WTC11 (cell line): ENCODE results near the gene DAB1. TPM values are rescaled to one million over a fixed set of nuclear protein-coding genes. Genes with fewer than 3 reads are reported as not detected.

Experiments used
- ATAC-seq: fragments of 200-7000 bp; cut with Tn5 transposase; 2 replicates; pipeline ENCODE4 v1.10.0; 2021; ENCODE audit warnings: mild to moderate bottlenecking, moderate library complexity
- CTCF ChIA-PET: fragments of 300-600 bp; sonication (Branson Sonifier 250); formaldehyde crosslinking; loops from one replicate; lab custom pipeline; 2021; ENCODE audit warnings: antibody characterized with exemption; lab: Charles Lee
- POLR2A ChIA-PET: fragments of 350-600 bp; sonication (Branson Sonifier 250); formaldehyde crosslinking; loops from one replicate; lab custom pipeline; 2021; ENCODE audit warnings: antibody characterized with exemption; lab: Charles Lee
- DNase-seq: peaks from one replicate; pipeline ENCODE4 v3.0.0; 2021; ENCODE audit warnings: low spot score
- H3K27ac Mint-ChIP-seq: 2 replicates; pipeline ENCODE4 v1.8.0; 2021; ENCODE audit warnings: mixed read lengths
- H3K27me3 Mint-ChIP-seq: 2 replicates; pipeline ENCODE4 v1.8.0; 2021; ENCODE audit warnings: low read depth, mild to moderate bottlenecking, moderate library complexity, mixed read lengths
- H3K36me3 Mint-ChIP-seq: 2 replicates; pipeline ENCODE4 v1.8.0; 2021; ENCODE audit warnings: mixed read lengths
- H3K4me1 Mint-ChIP-seq: 2 replicates; pipeline ENCODE4 v1.8.0; 2022; ENCODE audit warnings: mixed read lengths
- H3K4me3 Mint-ChIP-seq: 2 replicates; pipeline ENCODE4 v1.8.0; 2021; ENCODE audit warnings: mild to moderate bottlenecking, moderate library complexity, mixed read lengths
- H3K9me3 Mint-ChIP-seq: 2 replicates; pipeline ENCODE4 v1.8.0; 2021; ENCODE audit warnings: mixed read lengths
- ATF1 ChIP-seq: sonication (generic); formaldehyde crosslinking; IDR thresholded peaks from 2 replicates; pipeline ENCODE4 v1.8.1; 2023; ENCODE audit warnings: mild to moderate bottlenecking, moderate library complexity, missing genetic modification reagents
- CREB1 ChIP-seq: sonication (generic); formaldehyde crosslinking; IDR thresholded peaks from 2 replicates; pipeline ENCODE4 v1.8.0; 2023; ENCODE audit warnings: mild to moderate bottlenecking, missing genetic modification reagents
- ELF4 ChIP-seq: sonication (generic); formaldehyde crosslinking; IDR thresholded peaks from 2 replicates; pipeline ENCODE4 v1.8.1; 2022; ENCODE audit warnings: low read depth, mild to moderate bottlenecking, moderate library complexity, missing genetic modification reagents
- ETV6 ChIP-seq: sonication (generic); formaldehyde crosslinking; IDR thresholded peaks from 2 replicates; pipeline ENCODE4 v1.8.1; 2022; ENCODE audit warnings: mild to moderate bottlenecking, missing genetic modification reagents
- IRF2 ChIP-seq: sonication (generic); formaldehyde crosslinking; IDR thresholded peaks from 2 replicates; pipeline ENCODE4 v1.8.0; 2022; ENCODE audit warnings: low read depth, missing genetic modification reagents, borderline replicate concordance
- MXD4 ChIP-seq: fragments of 250-450 bp; sonication (Bioruptor Pico); IDR thresholded peaks from 2 replicates; pipeline ENCODE4 v1.8.0; 2021; ENCODE audit warnings: mild to moderate bottlenecking, moderate library complexity, borderline replicate concordance
- NFYB ChIP-seq: sonication (generic); formaldehyde crosslinking; conservative IDR thresholded peaks from 2 replicates; pipeline ENCODE4 v1.8.0; 2022; ENCODE audit warnings: low read depth, missing genetic modification reagents
- NR3C1 ChIP-seq: sonication (generic); formaldehyde crosslinking; conservative IDR thresholded peaks from 2 replicates; pipeline ENCODE4 v1.8.1; 2023; ENCODE audit warnings: low read depth, mild to moderate bottlenecking, missing genetic modification reagents
- RELA ChIP-seq: sonication (generic); formaldehyde crosslinking; IDR thresholded peaks from 2 replicates; pipeline ENCODE4 v1.8.1; 2022; ENCODE audit warnings: missing genetic modification reagents, mild to moderate bottlenecking, borderline replicate concordance
- SMAD3 ChIP-seq: sonication (generic); formaldehyde crosslinking; IDR thresholded peaks from 2 replicates; pipeline ENCODE4 v1.8.0; 2022; ENCODE audit warnings: missing genetic modification reagents, mild to moderate bottlenecking, borderline replicate concordance
- TEAD4 ChIP-seq: sonication (generic); formaldehyde crosslinking; IDR thresholded peaks from 2 replicates; pipeline ENCODE4 v1.8.0; 2022; ENCODE audit warnings: mild to moderate bottlenecking, missing genetic modification reagents
- ZBTB21 ChIP-seq: sonication (generic); formaldehyde crosslinking; IDR thresholded peaks from 2 replicates; pipeline ENCODE4 v1.8.1; 2023; ENCODE audit warnings: mild to moderate bottlenecking, missing genetic modification reagents, borderline replicate concordance
- ZNF219 ChIP-seq: sonication (generic); formaldehyde crosslinking; IDR thresholded peaks from 2 replicates; pipeline ENCODE4 v1.8.0; 2023; ENCODE audit warnings: missing genetic modification reagents, mild to moderate bottlenecking, borderline replicate concordance
- ZNF396 ChIP-seq: fragments of 250-450 bp; sonication (Bioruptor Pico); IDR thresholded peaks from 2 replicates; pipeline ENCODE4 v1.8.0; 2021; ENCODE audit warnings: mild to moderate bottlenecking, moderate library complexity, borderline replicate concordance
- ZNF416 ChIP-seq: fragments of 250-450 bp; sonication (Bioruptor Pico); IDR thresholded peaks from 2 replicates; pipeline ENCODE4 v1.9.0; 2021; ENCODE audit warnings: mild to moderate bottlenecking, inconsistent platforms
- total RNA-seq: library from RNA; stranded (reverse); gene quantifications from 3 replicates; pipeline ENCODE4 v1.2.3, GENCODE V29; 2021
- TF ChIP-seq, protein P1 (sequence below): fragments of 250-450 bp; sonication (Bioruptor Pico); IDR thresholded peaks from 2 replicates; pipeline ENCODE4 v1.8.0; 2021; ENCODE audit warnings: mild to moderate bottlenecking
- TF ChIP-seq, protein P2 (sequence below): fragments of 250-450 bp; sonication (Bioruptor Pico); IDR thresholded peaks from 2 replicates; pipeline ENCODE4 v1.9.0; 2021; ENCODE audit warnings: mild to moderate bottlenecking
- TF ChIP-seq, protein P3 (sequence below): sonication (generic); formaldehyde crosslinking; IDR thresholded peaks from 2 replicates; pipeline ENCODE4 v1.8.0; 2022; ENCODE audit warnings: mild to moderate bottlenecking, missing genetic modification reagents
- TF ChIP-seq, protein P4 (sequence below): fragments of 250-450 bp; sonication (Bioruptor Pico); IDR thresholded peaks from 2 replicates; pipeline ENCODE4 v1.9.0; 2021; ENCODE audit warnings: mild to moderate bottlenecking
- TF ChIP-seq, protein P5 (sequence below): sonication (generic); formaldehyde crosslinking; IDR thresholded peaks from 2 replicates; pipeline ENCODE4 v1.8.1; 2022; ENCODE audit warnings: mild to moderate bottlenecking, missing genetic modification reagents, moderate library complexity, borderline replicate concordance
- TF ChIP-seq, protein P6 (sequence below): sonication (generic); formaldehyde crosslinking; conservative IDR thresholded peaks from 2 replicates; pipeline ENCODE4 v1.8.1; 2022; ENCODE audit warnings: mild to moderate bottlenecking, missing genetic modification reagents
- TF ChIP-seq, protein P7 (sequence below): sonication (generic); formaldehyde crosslinking; IDR thresholded peaks from 2 replicates; pipeline ENCODE4 v1.8.1; 2023; ENCODE audit warnings: mild to moderate bottlenecking, missing genetic modification reagents
- TF ChIP-seq, protein P8 (sequence below): sonication (generic); formaldehyde crosslinking; IDR thresholded peaks from 2 replicates; pipeline ENCODE4 v1.8.1; 2023; ENCODE audit warnings: mild to moderate bottlenecking, missing genetic modification reagents, borderline replicate concordance

Gene DAB1
- total RNA-seq, 1 experiment from 2014 or later, result 10.7 TPM

DNA sequence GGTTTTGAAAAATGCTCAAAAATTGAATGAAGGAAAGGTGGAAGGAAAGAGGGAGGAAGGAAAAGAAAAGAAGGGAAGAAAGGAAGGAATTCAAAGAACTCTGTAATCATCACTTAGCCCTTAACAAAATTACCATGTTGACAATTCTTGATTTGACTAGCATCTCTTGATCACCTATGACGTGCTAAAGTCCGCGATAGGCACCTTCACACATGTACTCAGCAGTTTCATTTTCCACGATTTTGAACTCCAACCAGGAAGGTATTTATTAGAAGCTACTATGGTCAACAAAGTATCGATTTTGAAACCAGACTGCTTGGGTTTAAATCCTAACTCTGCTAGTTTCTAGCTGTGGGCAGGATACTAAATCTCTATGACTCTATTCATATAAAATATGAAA, 146.9 kb downstream of the DAB1 start:
- H3K9me3 Mint-ChIP-seq, result no peaks in the 10 kb centered on the region
- H3K36me3 Mint-ChIP-seq, result no peaks in the 10 kb centered on the region
- H3K27me3 Mint-ChIP-seq, result no peaks in the 10 kb centered on the region
- POLR2A ChIA-PET, result no interaction called here
- H3K27ac Mint-ChIP-seq, result no peak overlapping the region
- no peak for ATAC-seq
- CTCF ChIA-PET, result no interaction called here
- no peaks in the 10 kb centered on the region for H3K4me1 Mint-ChIP-seq
- no peak for DNase-seq
- TF ChIP-seq CREB1 (CRISPR knock-in tag) (no peak), ZNF416 (CRISPR knock-in tag) (no peak), NFYB (CRISPR knock-in tag) (no peak), SMAD3 (CRISPR knock-in tag) (no peak), RELA (CRISPR knock-in tag) (no peak), ATF1 (no peak), TEAD4 (CRISPR knock-in tag) (no peak), MXD4 (CRISPR knock-in tag) (no peak)
- TF ChIP-seq, protein P1, sequence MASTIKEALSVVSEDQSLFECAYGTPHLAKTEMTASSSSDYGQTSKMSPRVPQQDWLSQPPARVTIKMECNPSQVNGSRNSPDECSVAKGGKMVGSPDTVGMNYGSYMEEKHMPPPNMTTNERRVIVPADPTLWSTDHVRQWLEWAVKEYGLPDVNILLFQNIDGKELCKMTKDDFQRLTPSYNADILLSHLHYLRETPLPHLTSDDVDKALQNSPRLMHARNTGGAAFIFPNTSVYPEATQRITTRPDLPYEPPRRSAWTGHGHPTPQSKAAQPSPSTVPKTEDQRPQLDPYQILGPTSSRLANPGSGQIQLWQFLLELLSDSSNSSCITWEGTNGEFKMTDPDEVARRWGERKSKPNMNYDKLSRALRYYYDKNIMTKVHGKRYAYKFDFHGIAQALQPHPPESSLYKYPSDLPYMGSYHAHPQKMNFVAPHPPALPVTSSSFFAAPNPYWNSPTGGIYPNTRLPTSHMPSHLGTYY (CRISPR knock-in tag), result no peak
- TF ChIP-seq, protein P2, sequence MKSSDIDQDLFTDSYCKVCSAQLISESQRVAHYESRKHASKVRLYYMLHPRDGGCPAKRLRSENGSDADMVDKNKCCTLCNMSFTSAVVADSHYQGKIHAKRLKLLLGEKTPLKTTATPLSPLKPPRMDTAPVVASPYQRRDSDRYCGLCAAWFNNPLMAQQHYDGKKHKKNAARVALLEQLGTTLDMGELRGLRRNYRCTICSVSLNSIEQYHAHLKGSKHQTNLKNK (CRISPR knock-in tag), result no peak
- TF ChIP-seq, protein P3, sequence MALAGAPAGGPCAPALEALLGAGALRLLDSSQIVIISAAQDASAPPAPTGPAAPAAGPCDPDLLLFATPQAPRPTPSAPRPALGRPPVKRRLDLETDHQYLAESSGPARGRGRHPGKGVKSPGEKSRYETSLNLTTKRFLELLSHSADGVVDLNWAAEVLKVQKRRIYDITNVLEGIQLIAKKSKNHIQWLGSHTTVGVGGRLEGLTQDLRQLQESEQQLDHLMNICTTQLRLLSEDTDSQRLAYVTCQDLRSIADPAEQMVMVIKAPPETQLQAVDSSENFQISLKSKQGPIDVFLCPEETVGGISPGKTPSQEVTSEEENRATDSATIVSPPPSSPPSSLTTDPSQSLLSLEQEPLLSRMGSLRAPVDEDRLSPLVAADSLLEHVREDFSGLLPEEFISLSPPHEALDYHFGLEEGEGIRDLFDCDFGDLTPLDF (CRISPR knock-in tag), result no peak
- TF ChIP-seq, protein P4, sequence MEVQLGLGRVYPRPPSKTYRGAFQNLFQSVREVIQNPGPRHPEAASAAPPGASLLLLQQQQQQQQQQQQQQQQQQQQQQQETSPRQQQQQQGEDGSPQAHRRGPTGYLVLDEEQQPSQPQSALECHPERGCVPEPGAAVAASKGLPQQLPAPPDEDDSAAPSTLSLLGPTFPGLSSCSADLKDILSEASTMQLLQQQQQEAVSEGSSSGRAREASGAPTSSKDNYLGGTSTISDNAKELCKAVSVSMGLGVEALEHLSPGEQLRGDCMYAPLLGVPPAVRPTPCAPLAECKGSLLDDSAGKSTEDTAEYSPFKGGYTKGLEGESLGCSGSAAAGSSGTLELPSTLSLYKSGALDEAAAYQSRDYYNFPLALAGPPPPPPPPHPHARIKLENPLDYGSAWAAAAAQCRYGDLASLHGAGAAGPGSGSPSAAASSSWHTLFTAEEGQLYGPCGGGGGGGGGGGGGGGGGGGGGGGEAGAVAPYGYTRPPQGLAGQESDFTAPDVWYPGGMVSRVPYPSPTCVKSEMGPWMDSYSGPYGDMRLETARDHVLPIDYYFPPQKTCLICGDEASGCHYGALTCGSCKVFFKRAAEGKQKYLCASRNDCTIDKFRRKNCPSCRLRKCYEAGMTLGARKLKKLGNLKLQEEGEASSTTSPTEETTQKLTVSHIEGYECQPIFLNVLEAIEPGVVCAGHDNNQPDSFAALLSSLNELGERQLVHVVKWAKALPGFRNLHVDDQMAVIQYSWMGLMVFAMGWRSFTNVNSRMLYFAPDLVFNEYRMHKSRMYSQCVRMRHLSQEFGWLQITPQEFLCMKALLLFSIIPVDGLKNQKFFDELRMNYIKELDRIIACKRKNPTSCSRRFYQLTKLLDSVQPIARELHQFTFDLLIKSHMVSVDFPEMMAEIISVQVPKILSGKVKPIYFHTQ, result no peak
- TF ChIP-seq, all 79 proteins: peak for 0
- no peak overlapping the region for H3K4me3 Mint-ChIP-seq

DNA sequence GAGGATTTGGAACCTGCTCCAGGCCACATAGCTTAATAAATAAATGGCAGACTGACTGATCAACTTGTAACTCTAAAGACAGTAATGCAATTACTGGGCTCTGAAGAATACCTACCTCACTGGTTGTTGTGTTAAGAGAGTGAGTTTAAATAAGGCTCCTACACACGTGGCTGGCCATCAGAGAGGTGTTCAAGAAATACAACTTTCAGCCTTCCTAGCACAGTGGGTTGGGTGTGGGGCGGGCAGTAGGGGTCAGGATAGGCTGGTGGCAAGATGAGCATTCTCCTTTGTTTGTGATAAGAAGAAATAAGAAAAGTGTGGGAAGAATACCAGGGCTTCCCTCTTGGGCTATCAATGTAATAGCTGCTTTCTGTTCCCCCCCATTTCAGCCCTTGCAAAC, 151.3 kb downstream of the DAB1 start:
- CTCF ChIA-PET, result no interaction called here
- POLR2A ChIA-PET, result no interaction called here
- no peaks in the 10 kb centered on the region for H3K36me3 Mint-ChIP-seq
- DNase-seq, result no peak
- ATAC-seq, result no peak
- H3K27ac Mint-ChIP-seq, result no peak overlapping the region
- H3K9me3 Mint-ChIP-seq, result no peaks in the 10 kb centered on the region
- H3K4me3 Mint-ChIP-seq, result no peak overlapping the region
- peaks cover 12% of the 10 kb centered on the region for H3K4me1 Mint-ChIP-seq
- no peaks in the 10 kb centered on the region for H3K27me3 Mint-ChIP-seq
- TF ChIP-seq ZNF396, result no peak
- TF ChIP-seq, protein P5, sequence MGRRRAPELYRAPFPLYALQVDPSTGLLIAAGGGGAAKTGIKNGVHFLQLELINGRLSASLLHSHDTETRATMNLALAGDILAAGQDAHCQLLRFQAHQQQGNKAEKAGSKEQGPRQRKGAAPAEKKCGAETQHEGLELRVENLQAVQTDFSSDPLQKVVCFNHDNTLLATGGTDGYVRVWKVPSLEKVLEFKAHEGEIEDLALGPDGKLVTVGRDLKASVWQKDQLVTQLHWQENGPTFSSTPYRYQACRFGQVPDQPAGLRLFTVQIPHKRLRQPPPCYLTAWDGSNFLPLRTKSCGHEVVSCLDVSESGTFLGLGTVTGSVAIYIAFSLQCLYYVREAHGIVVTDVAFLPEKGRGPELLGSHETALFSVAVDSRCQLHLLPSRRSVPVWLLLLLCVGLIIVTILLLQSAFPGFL (CRISPR knock-in tag), result no peak
- TF ChIP-seq TEAD4 (CRISPR knock-in tag), result no peak
- TF ChIP-seq ZNF416 (CRISPR knock-in tag), result no peak
- TF ChIP-seq ZNF219, result no peak
- TF ChIP-seq RELA (CRISPR knock-in tag), result no peak
- TF ChIP-seq NR3C1 (CRISPR knock-in tag), result no peak
- TF ChIP-seq, protein P6, sequence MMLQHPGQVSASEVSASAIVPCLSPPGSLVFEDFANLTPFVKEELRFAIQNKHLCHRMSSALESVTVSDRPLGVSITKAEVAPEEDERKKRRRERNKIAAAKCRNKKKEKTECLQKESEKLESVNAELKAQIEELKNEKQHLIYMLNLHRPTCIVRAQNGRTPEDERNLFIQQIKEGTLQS (CRISPR knock-in tag), result no peak
- no peak for TF ChIP-seq ZBTB21
- TF ChIP-seq, protein P7, sequence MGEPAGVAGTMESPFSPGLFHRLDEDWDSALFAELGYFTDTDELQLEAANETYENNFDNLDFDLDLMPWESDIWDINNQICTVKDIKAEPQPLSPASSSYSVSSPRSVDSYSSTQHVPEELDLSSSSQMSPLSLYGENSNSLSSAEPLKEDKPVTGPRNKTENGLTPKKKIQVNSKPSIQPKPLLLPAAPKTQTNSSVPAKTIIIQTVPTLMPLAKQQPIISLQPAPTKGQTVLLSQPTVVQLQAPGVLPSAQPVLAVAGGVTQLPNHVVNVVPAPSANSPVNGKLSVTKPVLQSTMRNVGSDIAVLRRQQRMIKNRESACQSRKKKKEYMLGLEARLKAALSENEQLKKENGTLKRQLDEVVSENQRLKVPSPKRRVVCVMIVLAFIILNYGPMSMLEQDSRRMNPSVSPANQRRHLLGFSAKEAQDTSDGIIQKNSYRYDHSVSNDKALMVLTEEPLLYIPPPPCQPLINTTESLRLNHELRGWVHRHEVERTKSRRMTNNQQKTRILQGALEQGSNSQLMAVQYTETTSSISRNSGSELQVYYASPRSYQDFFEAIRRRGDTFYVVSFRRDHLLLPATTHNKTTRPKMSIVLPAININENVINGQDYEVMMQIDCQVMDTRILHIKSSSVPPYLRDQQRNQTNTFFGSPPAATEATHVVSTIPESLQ (CRISPR knock-in tag), result no peak
- no peak for TF ChIP-seq IRF2 (CRISPR knock-in tag)
- no peak for TF ChIP-seq ELF4
- TF ChIP-seq ETV6, result no peak
- TF ChIP-seq, protein P8, sequence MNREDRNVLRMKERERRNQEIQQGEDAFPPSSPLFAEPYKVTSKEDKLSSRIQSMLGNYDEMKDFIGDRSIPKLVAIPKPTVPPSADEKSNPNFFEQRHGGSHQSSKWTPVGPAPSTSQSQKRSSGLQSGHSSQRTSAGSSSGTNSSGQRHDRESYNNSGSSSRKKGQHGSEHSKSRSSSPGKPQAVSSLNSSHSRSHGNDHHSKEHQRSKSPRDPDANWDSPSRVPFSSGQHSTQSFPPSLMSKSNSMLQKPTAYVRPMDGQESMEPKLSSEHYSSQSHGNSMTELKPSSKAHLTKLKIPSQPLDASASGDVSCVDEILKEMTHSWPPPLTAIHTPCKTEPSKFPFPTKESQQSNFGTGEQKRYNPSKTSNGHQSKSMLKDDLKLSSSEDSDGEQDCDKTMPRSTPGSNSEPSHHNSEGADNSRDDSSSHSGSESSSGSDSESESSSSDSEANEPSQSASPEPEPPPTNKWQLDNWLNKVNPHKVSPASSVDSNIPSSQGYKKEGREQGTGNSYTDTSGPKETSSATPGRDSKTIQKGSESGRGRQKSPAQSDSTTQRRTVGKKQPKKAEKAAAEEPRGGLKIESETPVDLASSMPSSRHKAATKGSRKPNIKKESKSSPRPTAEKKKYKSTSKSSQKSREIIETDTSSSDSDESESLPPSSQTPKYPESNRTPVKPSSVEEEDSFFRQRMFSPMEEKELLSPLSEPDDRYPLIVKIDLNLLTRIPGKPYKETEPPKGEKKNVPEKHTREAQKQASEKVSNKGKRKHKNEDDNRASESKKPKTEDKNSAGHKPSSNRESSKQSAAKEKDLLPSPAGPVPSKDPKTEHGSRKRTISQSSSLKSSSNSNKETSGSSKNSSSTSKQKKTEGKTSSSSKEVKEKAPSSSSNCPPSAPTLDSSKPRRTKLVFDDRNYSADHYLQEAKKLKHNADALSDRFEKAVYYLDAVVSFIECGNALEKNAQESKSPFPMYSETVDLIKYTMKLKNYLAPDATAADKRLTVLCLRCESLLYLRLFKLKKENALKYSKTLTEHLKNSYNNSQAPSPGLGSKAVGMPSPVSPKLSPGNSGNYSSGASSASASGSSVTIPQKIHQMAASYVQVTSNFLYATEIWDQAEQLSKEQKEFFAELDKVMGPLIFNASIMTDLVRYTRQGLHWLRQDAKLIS (CRISPR knock-in tag), result no peak
